KMS-11 (cell line): ENCODE measurements around the gene ZNF507.

ENCODE experiments used
- H2AFZ ChIP-seq: fragments of 200-600 bp; sonication (generic); 2 replicates; pipeline ENCODE4 v1.6.1; 2016; ENCODE audit warnings: antibody characterized with exemption, mixed run types, low read depth
- H3K27ac ChIP-seq: fragments of 200-600 bp; sonication (generic); 2 replicates; pipeline ENCODE4 v1.6.1; 2016; ENCODE audit warnings: mild to moderate bottlenecking, mixed run types
- H3K27me3 ChIP-seq: fragments of 200-600 bp; sonication (generic); 2 replicates; pipeline ENCODE4 v1.6.1; 2017; ENCODE audit warnings: mild to moderate bottlenecking, low read depth, mixed run types, moderate library complexity; ENCODE audit not compliant: insufficient read depth
- H3K36me3 ChIP-seq: fragments of 200-600 bp; sonication (generic); 2 replicates; pipeline ENCODE4 v1.6.1; 2017; ENCODE audit warnings: mild to moderate bottlenecking, mixed run types; ENCODE audit not compliant: insufficient read depth
- H3K4me1 ChIP-seq: fragments of 200-600 bp; sonication (generic); 2 replicates; pipeline ENCODE4 v1.6.1; 2016; ENCODE audit warnings: mild to moderate bottlenecking, low read depth, mixed run types; ENCODE audit not compliant: poor library complexity, severe bottlenecking
- H3K4me2 ChIP-seq: fragments of 200-600 bp; sonication (generic); 2 replicates; pipeline ENCODE4 v1.7.0; 2016; ENCODE audit warnings: mild to moderate bottlenecking, mixed run types
- H3K4me3 ChIP-seq: fragments of 200-600 bp; sonication (generic); IDR thresholded peaks from 2 replicates; pipeline ENCODE4 v1.6.1; 2017; ENCODE audit warnings: low read depth, low read length, mixed read lengths; ENCODE audit not compliant: insufficient read depth
- H3K79me2 ChIP-seq: fragments of 200-600 bp; sonication (generic); 2 replicates; pipeline ENCODE4 v1.6.1; 2016; ENCODE audit warnings: low read depth, mixed run types; ENCODE audit not compliant: insufficient read depth
- H3K9ac ChIP-seq: fragments of 200-600 bp; sonication (generic); 2 replicates; pipeline ENCODE4 v1.6.1; 2016; ENCODE audit warnings: mild to moderate bottlenecking, mixed run types
- H4K20me1 ChIP-seq: fragments of 200-600 bp; sonication (generic); 2 replicates; pipeline ENCODE4 v1.6.1; 2016; ENCODE audit warnings: mild to moderate bottlenecking, mixed run types; ENCODE audit not compliant: insufficient read depth
- TF ChIP-seq, protein P1 (sequence below): fragments of 200-600 bp; sonication (generic); conservative IDR thresholded peaks from 2 replicates; pipeline ENCODE4 v1.6.1; 2017; ENCODE audit warnings: low read depth, mild to moderate bottlenecking, antibody characterized with exemption, low read length, moderate library complexity, mixed read lengths

Gene ZNF507

DNA sequence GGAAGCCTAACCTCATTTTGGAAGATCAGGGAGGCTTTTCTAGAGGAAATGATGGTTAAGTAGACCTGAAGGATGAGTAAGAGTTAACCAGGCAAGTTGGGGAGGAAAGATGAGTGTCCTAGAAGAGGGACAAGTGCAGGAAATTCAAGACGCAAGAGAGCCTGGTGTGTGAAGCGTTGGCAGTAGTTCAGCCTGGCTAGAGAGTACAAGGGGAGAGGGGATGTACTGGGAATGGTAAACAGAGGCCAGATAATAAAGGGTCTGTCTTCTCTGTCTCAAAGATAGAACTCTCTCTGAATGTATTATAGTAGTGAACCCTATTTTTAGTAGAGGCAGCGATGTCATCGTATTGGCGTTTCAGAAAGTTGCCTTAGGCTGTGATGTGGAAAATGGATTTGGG, 69.8 kb downstream of the ZNF507 start:
- Histone ChIP-seq H3K27ac (no peak overlapping the region), H3K9ac (no peak overlapping the region), H4K20me1 (no peaks in the 10 kb centered on the region), H2AFZ (no peak overlapping the region), H3K79me2 (no peaks in the 10 kb centered on the region), H3K4me2 (no peak overlapping the region), H3K27me3 (no peaks in the 10 kb centered on the region), H3K36me3 (peaks cover 4% of the 10 kb centered on the region; the same call in 1 of the 2 replicates), H3K4me3 (no peak overlapping the region), H3K4me1 (no peaks in the 10 kb centered on the region)
- TF ChIP-seq, protein P1, sequence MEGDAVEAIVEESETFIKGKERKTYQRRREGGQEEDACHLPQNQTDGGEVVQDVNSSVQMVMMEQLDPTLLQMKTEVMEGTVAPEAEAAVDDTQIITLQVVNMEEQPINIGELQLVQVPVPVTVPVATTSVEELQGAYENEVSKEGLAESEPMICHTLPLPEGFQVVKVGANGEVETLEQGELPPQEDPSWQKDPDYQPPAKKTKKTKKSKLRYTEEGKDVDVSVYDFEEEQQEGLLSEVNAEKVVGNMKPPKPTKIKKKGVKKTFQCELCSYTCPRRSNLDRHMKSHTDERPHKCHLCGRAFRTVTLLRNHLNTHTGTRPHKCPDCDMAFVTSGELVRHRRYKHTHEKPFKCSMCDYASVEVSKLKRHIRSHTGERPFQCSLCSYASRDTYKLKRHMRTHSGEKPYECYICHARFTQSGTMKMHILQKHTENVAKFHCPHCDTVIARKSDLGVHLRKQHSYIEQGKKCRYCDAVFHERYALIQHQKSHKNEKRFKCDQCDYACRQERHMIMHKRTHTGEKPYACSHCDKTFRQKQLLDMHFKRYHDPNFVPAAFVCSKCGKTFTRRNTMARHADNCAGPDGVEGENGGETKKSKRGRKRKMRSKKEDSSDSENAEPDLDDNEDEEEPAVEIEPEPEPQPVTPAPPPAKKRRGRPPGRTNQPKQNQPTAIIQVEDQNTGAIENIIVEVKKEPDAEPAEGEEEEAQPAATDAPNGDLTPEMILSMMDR = no peak

DNA sequence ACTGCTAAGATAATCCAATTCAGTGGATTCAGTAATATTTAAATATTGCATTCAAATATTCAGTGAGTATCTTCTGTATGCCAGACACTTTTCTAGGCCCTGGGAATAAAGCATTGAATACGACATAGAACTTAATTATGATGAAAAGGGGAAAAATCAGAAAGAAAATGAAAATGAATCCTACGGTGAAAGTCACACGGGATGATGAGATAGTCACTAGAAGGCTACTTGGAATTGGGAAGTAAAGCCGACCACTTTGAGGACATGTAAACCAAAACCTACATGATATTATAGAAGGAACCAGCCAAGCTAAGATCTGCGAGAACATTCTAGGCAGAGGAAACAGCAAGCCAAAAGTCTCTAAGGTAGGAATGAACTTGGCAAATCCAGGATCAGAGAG, 70.3 kb downstream of the ZNF507 start:
- H3K4me1 ChIP-seq = no peaks in the 10 kb centered on the region
- no peak overlapping the region for H3K27ac ChIP-seq
- no peaks in the 10 kb centered on the region for H3K27me3 ChIP-seq
- H4K20me1 ChIP-seq = no peaks in the 10 kb centered on the region
- H3K4me3 ChIP-seq = no peak overlapping the region
- H2AFZ ChIP-seq = no peak overlapping the region
- H3K79me2 ChIP-seq = no peaks in the 10 kb centered on the region
- H3K9ac ChIP-seq = no peak overlapping the region
- peaks cover 3% of the 10 kb centered on the region; the same call in 1 of the 2 replicates for H3K36me3 ChIP-seq
- no peak overlapping the region for H3K4me2 ChIP-seq
- TF ChIP-seq, protein P1 = no peak

DNA sequence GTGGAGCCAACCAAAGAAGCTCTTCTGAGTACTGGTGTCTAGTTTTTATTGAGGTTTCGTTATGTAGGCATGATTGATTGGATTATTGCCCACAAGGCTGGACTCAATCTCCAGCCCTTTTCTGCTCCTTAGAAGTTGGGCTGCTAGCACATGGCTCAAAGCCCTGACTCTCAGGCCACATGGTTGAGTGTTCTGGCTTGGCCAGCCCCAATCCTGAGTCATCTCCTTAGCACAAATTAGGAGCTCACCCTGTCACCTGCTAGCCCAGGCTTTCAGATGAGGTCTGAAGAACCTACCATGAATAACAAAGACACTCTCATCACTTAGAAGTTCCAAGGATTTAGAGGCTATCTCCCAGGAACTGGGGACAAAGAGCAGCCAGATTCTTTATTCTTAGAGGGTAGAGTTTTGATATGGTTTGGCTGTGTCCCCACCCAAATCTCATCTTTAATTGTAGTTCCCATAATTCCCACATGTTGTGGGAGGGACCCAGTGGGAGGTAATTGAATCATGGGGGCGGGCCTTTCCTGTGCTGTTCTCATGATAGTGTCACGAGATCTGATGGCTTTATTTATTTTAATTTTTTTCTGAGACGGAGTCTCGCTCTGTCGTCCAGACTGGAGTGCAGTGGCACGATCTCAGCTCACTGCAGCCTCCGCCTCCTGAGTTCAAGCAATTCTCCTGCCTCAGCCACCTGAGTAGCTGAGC, 71.5 kb downstream of the ZNF507 start:
- Histone ChIP-seq H3K9ac (no peak overlapping the region), H3K4me2 (no peak overlapping the region), H3K79me2 (no peaks in the 10 kb centered on the region), H3K4me3 (no peak overlapping the region), H3K36me3 (peaks cover 2% of the 10 kb centered on the region; the same call in 1 of the 2 replicates), H4K20me1 (no peaks in the 10 kb centered on the region), H3K27ac (no peak overlapping the region), H2AFZ (no peak overlapping the region), H3K4me1 (no peaks in the 10 kb centered on the region), H3K27me3 (no peaks in the 10 kb centered on the region)
- TF ChIP-seq, protein P1 = no peak

DNA sequence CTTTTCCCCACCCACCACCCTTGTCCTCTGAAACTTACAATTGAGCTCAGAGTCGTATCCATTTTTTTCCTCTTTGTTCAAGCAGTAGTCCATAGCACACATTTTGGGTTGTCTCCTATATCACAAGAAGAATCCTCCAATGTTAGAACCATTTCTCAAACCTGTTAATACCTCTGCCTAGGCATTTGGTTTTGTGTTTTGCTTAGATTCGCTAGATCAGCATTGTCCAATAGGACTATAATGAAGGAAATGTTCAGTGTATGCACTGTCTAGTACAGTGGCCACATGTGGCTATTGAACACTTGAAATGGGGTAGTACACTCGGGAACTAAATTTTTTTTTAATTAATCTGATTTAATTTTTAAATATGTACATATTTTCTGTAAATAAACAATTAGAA, 72.7 kb downstream of the ZNF507 start:
- H3K4me1 ChIP-seq = no peaks in the 10 kb centered on the region
- no peaks in the 10 kb centered on the region for H4K20me1 ChIP-seq
- no peak overlapping the region for H3K27ac ChIP-seq
- no peak overlapping the region for H2AFZ ChIP-seq
- no peak overlapping the region for H3K9ac ChIP-seq
- no peak overlapping the region for H3K4me2 ChIP-seq
- no peaks in the 10 kb centered on the region for H3K27me3 ChIP-seq
- H3K36me3 ChIP-seq = no peaks in the 10 kb centered on the region
- TF ChIP-seq, protein P1 = no peak
- no peak overlapping the region for H3K4me3 ChIP-seq
- H3K79me2 ChIP-seq = no peaks in the 10 kb centered on the region
